ENCODE results near the gene PCDHGB3.

PCDHGB3 gene

DNA sequence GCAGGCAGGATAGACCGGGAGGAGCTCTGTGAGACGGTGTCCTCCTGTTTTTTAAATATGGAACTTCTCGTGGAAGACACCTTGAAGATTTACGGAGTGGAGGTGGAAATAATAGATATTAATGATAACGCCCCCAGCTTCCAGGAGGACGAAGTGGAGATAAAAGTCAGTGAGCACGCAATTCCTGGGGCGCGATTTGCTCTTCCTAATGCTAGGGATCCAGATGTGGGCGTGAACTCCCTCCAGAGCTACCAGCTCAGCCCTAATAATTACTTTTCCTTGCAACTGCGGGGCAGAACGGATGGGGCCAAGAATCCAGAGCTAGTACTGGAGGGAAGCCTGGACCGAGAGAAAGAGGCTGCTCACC is 51.4 kb downstream of the PCDHGB3 start:
- DNase-seq: no peak

Measured in OCI-M1 (cell line).